CD4-positive, alpha-beta T cell treated with Interleukin-6 at 100 ng/mL for 8 hours (primary cell): ENCODE measurements around the gene ORMDL2.

Experiments
- DNase-seq: peaks from one replicate; pipeline ENCODE4 v3.0.0-alpha.2; 2020; ENCODE audit warnings: mixed read lengths, low spot score

Gene ORMDL2, protein sequence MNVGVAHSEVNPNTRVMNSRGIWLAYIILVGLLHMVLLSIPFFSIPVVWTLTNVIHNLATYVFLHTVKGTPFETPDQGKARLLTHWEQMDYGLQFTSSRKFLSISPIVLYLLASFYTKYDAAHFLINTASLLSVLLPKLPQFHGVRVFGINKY

DNA sequence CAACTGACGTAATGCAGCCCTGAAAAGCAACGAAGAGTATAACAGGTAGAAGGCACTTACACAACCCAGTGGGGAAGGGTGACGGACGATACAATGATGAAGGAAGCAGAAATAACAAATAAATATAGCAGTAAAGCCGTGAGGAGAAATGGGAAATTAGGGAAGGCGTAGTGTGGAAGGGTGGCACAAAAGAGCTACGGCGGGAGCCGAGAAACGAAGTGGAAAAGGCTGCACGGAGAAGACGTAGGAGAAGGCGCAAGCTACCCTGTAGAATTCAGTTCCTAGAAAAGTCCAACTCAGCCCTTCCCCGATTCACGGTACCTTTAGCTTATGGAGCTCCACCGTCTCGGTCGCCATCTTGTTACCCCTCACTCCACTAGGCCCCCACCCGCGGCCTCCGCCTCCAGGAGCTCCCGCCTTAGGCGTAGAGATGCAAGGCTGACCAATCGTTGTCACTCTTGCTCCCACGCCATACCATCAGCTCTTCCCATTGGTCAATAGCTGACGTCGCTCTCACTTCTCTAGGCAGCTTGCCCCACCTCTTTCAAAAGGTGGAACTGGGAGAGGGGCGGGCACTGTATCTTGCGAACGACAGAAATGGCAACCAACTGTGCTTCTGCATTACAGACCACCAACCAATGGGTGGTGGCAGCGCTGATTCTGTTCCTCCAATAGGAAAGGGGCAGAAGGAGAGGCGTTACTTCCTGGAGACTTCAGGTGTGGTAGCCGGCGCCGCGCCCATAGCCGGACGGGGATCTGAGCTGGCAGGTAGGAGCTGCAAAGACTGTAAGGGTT, at the start of gene ORMDL2, which contains the start of gene SARNP:
Gene ORMDL2, plus strand, starts transcription at position 697 of the 795 bp plus-strand sequence. CDS start 959 bp downstream, outside the sequence.
Gene SARNP, minus strand, starts transcription at position 380 of the 795 bp plus-strand sequence. Its CDS starts 23 bp downstream, at position 357.
- DNase-seq, result peak; percentile 99

DNA sequence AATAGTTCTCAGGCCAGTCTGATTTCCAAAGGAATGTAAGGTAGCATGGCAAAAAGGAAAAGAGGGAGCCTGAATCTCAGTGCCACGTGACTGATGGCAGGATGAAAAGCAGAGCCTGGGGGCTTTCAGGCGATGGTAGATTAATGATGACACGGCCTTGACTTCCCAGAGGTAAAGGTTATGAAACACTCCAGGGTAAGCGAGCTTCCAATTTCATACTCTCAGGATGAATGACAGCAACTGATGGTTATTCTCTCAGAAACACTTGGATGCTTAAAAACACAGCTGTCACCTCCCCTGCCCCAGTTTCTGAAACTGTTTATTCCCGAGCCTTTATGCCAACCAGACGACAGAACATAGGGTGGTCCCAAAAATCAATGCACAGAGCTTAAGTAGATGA, 46.1 kb upstream of the ORMDL2 start:
- DNase-seq, result no peak

DNA sequence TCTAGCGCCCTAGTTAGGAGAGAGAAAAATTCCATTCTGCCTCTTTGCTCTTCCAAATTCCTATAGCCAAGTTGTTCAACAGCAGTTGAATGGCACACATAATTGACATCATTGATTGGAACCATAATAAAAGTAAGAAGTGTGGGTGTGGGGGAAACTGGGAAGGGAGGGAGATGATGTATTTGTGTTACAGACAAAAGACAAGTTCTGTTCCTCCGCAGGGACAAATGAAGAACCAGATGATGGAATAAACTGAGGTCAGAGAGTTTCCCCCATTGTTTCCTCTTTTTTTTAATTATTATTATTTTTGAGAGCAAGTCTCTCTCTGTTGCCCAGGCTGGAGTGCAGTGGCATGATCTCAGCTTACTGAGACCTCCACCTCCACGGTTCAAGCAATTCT, 40.0 kb upstream of the ORMDL2 start:
- no peak for DNase-seq

DNA sequence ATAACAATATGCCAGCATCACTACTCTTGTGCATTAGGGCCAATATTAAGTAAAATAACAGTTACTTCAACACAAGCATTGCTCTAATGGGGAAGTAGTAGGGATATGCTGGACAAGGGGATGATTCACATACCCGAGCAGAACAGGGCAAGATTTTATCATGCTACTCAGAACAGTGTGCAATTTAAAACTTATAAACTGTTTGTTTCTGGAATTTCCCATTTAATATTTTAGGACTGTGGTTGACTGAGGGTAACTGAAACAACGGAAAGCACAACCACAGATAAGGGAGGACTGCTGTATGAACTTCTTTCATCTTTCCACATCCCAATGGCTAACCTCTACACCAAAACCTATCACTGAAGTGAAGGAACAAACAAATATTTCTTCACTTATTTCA, 37.2 kb upstream of the ORMDL2 start:
- no peak for DNase-seq

DNA sequence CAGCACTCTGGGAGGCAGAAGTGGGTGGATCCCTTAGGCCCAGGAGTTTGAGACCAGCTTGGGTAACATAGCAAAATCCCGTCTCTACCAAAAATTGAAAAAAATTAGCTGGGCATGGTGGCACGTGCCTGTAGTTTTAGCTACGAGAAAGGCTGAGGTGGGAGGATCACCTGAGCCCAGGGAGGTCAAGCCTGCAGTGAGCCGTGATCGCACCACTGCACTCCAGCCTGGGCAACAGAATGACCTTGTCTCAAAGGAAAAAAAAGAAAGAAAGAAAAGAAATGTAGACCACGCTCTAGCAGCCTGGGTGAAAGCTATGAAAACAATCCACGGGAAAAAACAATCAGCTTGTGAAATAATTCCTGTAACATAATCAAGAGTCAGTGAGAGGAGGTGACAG, 29.3 kb upstream of the ORMDL2 start:
- no peak for DNase-seq

DNA sequence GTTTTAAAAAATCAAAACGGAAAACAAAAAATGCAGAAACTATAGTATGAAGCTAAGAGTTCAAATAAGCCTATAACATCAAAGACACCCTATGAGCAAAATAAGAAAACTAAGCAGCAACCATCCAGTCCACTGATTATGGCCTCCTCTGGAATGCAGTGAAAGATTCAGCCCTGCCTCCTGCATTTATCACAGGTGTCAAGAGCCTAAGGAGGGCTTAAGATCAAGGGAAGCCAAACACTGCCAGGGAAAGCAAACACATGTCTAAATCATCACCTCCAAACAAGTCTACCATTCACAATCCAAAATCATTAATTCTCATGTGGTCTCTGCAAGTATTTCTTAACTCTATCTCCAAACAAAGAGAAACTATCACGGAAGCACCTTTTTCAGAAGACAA, 28.7 kb upstream of the ORMDL2 start:
- no peak for DNase-seq

DNA sequence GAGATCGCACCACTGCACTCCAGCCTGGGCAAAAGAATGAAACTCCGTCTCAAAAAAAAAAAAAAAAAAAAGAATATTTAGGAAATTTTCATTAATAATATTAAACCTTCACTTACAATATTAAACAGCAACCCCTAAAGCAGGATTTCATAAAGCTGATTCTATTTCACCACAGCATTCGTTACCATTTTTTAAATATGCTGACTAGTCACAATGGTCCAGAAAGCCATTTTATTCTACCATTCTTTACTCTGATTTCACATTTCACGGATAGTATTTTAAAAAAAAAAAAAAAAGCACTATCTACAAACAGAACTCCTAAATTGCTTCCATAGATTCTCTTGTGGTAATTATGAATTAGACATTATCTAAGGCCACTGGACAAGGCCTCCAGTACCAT, 27.9 kb upstream of the ORMDL2 start:
- DNase-seq, result no peak

DNA sequence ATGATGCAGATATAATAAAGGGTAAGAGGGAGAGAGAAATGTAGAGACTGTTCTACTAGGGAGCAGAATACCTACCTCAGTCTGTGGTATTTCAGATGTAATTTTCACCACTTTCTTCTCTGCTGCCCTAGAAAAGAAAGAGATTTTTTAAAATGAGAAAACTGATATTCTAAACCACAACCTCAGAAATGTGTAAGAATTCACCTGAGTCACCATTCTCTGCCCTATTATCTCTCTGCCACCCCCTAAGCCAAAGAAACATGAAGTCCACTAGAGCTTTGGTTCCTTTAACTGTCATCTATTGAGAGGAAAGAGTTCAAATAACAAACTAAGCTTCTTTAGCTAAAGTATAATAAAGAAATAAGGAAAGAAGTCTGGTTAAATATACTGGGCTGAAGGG, 21.9 kb upstream of the ORMDL2 start:
- DNase-seq, result no peak

DNA sequence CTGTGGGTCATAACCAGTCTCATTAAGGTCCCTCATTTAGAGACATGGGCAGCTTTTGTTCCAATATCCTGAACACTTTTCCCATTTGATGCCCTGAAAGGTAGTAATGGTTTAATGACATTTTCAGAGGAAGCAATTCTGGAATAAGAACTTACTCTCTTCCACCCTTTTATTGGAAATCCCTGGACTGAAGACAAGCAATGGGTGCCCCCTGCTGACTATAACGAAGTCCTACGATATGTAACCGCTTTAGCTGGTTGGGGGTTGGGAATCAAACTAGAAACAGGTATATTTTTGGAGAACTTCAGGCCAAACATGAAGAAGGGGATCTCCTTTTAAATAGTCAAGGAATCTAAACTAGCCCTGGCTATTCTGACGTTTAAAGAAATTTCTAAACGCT, 20.8 kb upstream of the ORMDL2 start:
- peak; percentile 7 for DNase-seq

DNA sequence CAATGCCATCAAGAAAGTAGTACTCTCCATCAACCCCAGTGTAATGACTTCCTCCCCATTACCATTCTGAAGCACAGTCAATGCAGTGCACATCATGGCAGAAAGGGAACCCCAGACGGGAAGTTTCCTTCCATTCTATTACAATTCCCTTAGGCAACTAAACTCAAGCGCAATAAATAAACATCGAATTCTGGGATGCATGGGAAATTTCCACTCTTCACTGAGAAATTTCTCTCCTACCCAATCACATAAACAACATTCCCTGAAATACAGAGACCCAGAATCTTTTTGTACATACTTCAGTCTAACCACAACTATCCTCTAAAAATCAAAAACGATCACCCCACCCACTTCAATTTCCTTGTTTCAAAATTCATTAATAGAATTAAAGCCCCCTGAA, 20.3 kb upstream of the ORMDL2 start:
- no peak for DNase-seq

DNA sequence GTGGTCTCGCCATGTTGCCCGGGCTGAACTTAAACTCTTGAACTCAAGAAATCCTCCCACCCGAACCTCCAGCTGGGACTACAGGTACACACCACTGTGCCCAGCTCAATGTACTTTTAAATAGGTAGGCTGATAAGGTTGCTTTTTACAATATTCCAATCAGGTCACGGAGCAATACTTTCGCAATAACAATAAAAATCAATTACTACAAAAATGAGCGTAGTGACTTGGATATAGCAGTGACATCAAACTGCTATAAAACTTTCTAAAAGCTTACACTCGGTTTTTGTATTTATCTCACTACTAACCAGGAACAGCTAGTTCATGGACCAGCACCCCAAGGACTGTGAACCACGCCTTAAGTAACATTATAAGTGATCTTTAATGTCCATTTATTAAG, 10.9 kb upstream of the ORMDL2 start:
- no peak for DNase-seq

DNA sequence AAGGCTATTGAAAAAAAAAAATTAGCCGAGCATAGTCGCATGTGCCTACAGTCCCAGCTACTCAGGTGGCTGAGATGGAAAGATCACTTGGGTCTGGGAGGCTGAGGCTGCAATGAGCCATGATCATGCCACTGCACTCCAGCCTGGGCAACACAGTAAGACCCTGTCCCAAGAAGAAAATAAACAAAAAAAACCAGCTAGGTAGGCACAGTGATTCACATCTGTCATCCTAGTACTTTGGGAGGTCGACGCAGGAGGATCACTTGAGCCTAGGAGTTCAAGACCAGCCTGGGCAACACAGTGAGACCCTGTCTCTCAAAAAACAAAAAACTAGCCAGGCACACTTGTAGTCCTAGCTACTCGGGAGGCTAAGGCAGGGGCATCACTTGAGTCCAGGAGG, 8.6 kb upstream of the ORMDL2 start:
- no peak for DNase-seq

DNA sequence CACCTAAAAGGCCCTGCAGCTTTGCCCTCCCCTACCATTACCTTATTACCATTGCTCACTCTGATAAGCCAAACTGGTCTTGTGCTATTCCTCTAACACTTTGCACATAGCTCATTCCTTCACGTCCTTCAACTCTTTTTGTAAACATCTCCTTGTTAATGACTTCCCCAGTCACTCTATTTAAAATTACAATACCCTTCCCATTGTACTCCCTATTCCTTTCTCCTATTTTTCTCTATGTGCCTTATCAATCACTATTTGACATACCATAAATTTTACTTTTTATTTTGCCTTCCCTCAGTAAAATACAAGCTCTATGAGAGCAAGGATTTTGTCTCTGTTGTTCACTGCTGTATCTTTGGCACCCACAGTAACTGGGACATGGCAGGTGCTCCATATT, 5.8 kb upstream of the ORMDL2 start:
- DNase-seq, result no peak

DNA sequence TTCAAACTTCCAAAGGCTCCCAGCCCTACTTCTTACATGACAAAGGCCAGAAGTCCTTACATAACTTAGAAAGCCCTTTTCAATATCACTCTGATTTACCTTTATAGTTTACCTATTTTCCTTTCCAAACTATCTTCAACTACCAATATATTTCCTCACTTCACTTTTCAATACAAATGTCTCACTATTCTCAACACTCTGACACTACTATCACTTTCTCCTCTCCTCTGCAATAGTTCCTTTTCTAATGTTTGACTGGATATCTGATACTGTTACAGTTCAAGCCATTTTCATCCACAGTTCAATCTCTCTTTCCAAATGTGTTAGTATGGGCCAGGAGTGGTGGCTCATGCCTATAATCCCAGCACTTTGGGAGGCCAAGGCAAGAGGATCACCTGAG, 3.6 kb upstream of the ORMDL2 start:
- DNase-seq, result no peak

DNA sequence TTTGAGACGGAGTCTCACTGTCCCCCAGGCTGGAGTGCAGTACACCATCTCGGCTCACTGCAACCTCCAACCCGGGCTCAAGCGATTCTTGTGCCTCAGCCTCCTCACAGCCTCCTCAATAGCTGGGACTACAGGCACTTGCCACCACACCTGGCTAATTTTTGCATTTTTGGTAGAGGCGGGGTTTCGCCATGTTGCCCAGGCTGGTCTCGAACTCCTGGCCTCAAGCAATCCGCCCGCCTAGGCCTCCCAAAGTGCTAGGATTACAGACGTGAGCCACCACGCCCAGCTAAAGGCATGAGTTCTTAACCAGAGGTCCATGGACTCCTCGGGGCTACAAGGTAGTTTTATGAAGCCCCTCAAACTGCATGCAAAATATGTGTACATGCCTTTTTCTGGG, 2.4 kb upstream of the ORMDL2 start:
- no peak for DNase-seq

DNA sequence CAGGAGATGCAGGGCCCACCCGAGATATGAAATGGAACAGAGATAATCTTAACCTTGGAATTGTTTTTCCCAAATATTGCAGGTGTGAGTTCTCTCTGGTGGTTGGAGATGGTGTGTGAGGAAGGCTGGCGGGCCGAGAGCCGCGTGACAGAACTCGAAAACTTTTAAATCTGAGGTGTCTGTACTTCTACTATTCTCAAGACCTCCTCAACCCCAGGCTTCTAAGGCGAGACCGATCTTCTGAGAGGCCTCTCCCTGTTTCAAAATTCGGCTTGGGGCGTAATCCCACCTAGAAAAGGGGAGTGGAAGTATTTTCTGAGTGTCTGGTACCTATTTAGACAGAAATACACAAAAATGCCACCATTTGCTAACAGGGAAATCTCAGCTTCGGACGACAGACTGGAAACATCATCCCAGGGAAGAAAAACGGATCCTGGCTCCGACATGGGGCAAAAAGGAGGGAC, 928 bp upstream of the ORMDL2 start:
- no peak for DNase-seq

DNA sequence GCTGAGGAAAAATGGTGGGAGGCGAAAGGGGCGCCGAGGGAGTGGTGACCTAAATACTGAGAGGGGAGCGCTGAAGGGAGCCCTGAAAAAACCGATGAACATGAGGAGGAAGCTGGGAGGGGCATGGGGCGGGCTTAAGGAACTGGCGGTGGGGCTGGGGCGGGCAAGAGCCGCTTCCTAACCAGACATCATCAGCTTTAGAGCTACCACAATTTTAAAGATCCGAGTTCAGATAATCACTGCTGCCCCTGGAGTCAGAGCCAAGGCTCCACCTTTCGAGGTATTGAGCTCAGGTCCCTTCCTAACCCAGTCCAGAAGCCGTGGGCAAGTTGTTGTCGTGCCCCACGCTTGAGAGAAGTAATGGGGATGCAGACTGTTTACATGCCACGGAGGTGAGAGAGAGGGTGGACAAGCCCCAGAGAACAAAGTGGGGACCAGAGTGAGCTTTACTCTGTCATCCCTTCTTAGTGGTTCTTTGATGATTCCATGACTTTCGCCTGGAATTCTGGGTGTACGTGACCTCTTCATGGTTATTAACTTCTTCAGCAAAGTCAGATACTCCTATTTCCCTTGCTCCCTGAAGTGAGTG, 393 bp downstream of the ORMDL2 start:
- no peak for DNase-seq

DNA sequence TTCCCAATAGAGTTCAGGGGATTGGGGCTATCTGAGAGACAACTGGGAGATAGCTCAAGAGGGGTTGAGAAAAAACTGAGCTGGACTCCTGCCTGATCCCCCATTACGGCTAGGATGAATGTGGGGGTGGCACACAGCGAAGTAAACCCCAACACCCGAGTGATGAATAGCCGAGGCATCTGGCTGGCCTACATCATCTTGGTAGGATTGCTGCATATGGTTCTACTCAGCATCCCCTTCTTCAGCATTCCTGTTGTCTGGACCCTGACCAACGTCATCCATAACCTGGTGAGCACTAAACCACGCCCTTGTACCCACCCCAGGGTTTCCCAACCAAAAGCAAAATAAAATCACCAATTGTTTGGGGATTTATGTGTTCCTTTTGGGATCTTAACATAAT, 1.0 kb downstream of the ORMDL2 start:
- no peak for DNase-seq

DNA sequence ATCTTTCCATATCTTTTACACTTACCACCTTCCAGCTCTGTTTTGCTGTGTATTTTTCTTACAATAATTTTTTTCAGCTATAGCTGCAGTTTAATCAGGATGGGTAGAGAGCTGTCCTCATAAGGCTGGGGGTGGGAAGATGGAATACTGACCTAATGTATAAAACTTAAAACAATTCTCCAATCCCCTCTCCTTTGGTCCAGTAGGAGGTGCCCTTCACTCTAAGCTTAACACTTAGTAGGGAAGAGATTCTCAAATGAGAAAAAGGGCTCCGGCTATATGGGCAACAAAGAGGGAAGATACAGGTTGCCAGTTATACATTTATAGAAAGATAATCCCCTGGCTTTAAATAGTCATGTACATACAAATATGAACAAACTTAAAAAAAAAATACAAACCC, 2.8 kb downstream of the ORMDL2 start:
- no peak for DNase-seq

DNA sequence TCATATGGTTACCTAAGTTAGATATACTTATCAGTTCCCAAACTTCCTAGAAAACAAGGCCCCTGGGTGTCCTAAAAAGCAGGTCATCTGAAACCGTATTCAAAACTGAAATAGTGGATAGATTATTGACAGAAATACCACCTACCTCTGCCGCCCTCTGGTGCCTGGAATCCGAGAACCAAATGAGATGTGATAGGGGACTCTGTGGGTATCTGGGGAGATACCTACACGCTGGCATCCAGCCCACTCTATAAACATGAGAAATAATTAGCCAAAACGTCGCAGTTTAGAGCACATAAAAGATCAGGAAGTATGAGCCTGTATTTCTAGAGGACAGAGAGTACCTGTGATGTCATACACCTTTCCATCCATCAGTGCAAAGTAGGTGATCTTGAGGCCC, 4.4 kb downstream of the ORMDL2 start:
- DNase-seq, result no peak

DNA sequence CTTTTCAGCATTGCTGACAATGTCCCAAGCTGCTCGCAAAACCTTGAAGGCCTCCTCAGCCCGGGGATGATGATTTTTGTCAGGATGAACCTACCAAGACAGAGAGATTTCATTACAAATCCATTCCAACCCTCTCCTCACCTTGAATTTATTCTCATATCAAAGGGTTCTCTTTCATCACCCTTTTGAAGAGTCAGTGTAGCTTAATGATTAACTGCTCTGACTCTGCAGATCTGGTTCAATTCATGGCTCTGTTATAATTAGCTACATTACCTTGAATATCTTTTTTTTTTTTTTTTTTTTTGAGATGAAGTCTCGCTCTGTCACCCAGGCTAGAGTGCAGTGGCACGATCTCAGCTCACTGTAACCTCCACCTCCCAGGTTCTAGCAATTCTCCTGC, 5.6 kb downstream of the ORMDL2 start:
- DNase-seq, result no peak

DNA sequence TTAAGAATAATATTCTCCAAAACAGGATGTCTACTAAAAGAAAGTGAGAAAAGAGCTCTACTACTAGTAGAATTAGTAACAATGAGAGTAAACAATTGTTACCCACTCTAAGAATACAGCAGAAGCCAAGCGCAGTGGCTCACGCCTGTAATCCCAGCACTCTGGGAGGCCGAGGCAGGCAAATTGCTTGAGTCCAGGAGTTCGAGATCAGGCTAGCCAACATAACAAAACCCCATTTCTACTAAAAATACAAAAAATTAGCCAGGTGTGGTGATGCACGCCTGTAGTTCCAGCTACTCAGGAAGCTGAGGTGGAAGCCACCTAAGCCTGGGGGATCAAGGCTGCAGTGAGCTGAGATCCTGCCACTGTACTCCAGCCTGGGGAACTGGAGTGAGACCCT, 6.9 kb downstream of the ORMDL2 start:
- no peak for DNase-seq

DNA sequence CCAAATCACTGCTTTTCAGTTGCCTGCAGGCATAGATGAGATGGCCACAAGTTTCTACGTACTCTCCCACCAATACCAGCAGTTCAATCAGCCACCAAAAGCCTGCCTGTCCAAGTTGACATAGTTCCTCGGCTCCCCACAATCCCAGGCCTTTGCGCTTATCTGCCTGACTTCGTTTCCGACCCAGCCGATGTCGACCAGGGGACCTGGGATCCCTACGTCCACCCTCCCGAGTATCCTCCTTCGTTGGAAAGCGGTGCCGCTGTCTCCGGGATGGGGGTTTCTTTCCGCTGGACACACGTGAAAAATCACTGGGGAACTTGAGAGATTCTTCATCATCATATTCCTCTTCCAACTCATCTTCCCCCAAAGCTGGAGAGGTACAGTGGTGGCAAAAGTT, 10.0 kb downstream of the ORMDL2 start:
- no peak for DNase-seq
